Measurements from ENCODE around the gene IL4.
"Not testable (repeated sequence)": the region's sequence is repeated elsewhere in the genome, so short reads cannot be mapped to it uniquely, and the experiment has no call there.

DNA sequence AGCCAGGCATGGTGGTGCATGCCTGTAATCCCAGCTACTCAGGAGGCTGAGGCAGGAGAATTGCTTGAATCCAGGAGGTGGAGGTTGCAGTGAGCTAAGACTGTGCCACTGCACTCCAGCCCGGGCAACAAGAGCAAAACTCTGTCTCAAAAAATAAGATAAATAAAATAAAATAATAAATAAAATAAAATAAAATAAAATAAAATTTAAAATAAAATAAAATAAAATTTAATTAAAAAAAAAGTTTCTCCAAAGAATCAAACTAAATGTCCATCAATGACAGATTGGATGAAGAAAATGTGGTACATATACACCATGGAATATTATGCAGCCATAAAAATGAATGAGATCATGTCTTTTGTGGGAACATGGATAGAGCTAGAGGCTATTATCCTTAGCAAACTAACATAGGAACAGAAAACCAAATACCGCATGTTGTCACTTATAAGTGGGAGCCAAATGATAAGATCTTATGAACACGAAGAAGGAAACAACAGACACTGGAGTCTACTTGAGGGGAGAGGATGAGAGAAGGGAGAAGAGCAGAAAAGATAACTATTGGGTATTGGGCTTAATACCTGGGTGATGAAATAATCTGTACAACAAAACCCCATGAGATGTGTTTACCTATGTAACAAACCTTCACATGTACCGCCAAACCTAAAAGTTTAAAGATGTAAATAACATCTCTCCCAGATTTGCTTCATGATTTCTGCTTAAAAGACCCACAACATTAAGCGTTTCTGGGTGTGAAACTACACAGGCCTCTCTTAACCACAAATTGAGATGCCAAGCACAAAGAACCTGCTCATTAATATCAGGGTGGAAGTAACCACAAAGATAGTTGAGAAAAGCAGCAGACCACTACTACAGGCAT is 18.2 kb downstream of the IL4 start:
- TF ChIP-seq ELF4 (CRISPR knock-in tag; IDR thresholded peaks at IDR 0.05; ENCODE audit: low read depth); FOXK1 (CRISPR knock-in tag; IDR thresholded peaks at IDR 0.05); ATF1 (CRISPR knock-in tag; IDR thresholded peaks at IDR 0.05); TEAD1 (CRISPR knock-in tag; IDR thresholded peaks at IDR 0.05); NR2C2 (CRISPR knock-in tag; IDR thresholded peaks at IDR 0.05); ZNF121 (CRISPR knock-in tag; IDR thresholded peaks at IDR 0.05); NR1H2 (CRISPR knock-in tag; IDR thresholded peaks at IDR 0.05); TCF7 (CRISPR knock-in tag; IDR thresholded peaks at IDR 0.05; ENCODE audit: low read depth); KAT7 (CRISPR knock-in tag; IDR thresholded peaks at IDR 0.05; ENCODE audit: borderline replicate concordance); ZBTB21 (CRISPR knock-in tag; IDR thresholded peaks at IDR 0.05; ENCODE audit: borderline replicate concordance): not testable (repeated sequence)
- TF ChIP-seq, protein P1, sequence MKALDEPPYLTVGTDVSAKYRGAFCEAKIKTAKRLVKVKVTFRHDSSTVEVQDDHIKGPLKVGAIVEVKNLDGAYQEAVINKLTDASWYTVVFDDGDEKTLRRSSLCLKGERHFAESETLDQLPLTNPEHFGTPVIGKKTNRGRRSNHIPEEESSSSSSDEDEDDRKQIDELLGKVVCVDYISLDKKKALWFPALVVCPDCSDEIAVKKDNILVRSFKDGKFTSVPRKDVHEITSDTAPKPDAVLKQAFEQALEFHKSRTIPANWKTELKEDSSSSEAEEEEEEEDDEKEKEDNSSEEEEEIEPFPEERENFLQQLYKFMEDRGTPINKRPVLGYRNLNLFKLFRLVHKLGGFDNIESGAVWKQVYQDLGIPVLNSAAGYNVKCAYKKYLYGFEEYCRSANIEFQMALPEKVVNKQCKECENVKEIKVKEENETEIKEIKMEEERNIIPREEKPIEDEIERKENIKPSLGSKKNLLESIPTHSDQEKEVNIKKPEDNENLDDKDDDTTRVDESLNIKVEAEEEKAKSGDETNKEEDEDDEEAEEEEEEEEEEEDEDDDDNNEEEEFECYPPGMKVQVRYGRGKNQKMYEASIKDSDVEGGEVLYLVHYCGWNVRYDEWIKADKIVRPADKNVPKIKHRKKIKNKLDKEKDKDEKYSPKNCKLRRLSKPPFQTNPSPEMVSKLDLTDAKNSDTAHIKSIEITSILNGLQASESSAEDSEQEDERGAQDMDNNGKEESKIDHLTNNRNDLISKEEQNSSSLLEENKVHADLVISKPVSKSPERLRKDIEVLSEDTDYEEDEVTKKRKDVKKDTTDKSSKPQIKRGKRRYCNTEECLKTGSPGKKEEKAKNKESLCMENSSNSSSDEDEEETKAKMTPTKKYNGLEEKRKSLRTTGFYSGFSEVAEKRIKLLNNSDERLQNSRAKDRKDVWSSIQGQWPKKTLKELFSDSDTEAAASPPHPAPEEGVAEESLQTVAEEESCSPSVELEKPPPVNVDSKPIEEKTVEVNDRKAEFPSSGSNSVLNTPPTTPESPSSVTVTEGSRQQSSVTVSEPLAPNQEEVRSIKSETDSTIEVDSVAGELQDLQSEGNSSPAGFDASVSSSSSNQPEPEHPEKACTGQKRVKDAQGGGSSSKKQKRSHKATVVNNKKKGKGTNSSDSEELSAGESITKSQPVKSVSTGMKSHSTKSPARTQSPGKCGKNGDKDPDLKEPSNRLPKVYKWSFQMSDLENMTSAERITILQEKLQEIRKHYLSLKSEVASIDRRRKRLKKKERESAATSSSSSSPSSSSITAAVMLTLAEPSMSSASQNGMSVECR (CRISPR knock-in tag; IDR thresholded peaks at IDR 0.05; ENCODE audit: borderline replicate concordance), result not testable (repeated sequence)
- TF ChIP-seq, protein P2, sequence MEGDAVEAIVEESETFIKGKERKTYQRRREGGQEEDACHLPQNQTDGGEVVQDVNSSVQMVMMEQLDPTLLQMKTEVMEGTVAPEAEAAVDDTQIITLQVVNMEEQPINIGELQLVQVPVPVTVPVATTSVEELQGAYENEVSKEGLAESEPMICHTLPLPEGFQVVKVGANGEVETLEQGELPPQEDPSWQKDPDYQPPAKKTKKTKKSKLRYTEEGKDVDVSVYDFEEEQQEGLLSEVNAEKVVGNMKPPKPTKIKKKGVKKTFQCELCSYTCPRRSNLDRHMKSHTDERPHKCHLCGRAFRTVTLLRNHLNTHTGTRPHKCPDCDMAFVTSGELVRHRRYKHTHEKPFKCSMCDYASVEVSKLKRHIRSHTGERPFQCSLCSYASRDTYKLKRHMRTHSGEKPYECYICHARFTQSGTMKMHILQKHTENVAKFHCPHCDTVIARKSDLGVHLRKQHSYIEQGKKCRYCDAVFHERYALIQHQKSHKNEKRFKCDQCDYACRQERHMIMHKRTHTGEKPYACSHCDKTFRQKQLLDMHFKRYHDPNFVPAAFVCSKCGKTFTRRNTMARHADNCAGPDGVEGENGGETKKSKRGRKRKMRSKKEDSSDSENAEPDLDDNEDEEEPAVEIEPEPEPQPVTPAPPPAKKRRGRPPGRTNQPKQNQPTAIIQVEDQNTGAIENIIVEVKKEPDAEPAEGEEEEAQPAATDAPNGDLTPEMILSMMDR (IDR thresholded peaks at IDR 0.05), result not testable (repeated sequence)
- TF ChIP-seq, protein P3, sequence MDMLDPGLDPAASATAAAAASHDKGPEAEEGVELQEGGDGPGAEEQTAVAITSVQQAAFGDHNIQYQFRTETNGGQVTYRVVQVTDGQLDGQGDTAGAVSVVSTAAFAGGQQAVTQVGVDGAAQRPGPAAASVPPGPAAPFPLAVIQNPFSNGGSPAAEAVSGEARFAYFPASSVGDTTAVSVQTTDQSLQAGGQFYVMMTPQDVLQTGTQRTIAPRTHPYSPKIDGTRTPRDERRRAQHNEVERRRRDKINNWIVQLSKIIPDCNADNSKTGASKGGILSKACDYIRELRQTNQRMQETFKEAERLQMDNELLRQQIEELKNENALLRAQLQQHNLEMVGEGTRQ (CRISPR knock-in tag; IDR thresholded peaks at IDR 0.05), result not testable (repeated sequence)
- TF ChIP-seq, protein P4, sequence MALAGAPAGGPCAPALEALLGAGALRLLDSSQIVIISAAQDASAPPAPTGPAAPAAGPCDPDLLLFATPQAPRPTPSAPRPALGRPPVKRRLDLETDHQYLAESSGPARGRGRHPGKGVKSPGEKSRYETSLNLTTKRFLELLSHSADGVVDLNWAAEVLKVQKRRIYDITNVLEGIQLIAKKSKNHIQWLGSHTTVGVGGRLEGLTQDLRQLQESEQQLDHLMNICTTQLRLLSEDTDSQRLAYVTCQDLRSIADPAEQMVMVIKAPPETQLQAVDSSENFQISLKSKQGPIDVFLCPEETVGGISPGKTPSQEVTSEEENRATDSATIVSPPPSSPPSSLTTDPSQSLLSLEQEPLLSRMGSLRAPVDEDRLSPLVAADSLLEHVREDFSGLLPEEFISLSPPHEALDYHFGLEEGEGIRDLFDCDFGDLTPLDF (CRISPR knock-in tag; IDR thresholded peaks at IDR 0.05), result not testable (repeated sequence)

Measured in WTC11 (cell line).